Progenitor cell of endocrine pancreas (in vitro differentiated cells): Measurements from ENCODE around the gene ENTPD8. TPM values are rescaled to one million over a fixed set of nuclear protein-coding genes. Genes with fewer than 3 reads are reported as not detected.

Experiments
- DNase-seq: peaks from one replicate; pipeline ENCODE4 v3.0.0; 2021; ENCODE audit warnings: low spot score; ENCODE audit not compliant: unreplicated experiment
- H3K27ac Mint-ChIP-seq: 2 replicates; pipeline ENCODE4 v1.8.0; 2021; ENCODE audit warnings: mild to moderate bottlenecking, moderate library complexity, mixed read lengths
- H3K27me3 Mint-ChIP-seq: 2 replicates; pipeline ENCODE4 v1.8.0; 2021; ENCODE audit warnings: mixed read lengths
- H3K36me3 Mint-ChIP-seq: 2 replicates; pipeline ENCODE4 v1.8.0; 2022; ENCODE audit warnings: mixed read lengths; ENCODE audit not compliant: insufficient read depth
- H3K4me1 Mint-ChIP-seq: 2 replicates; pipeline ENCODE4 v1.8.0; 2021; ENCODE audit warnings: low read depth, mixed read lengths
- H3K4me3 Mint-ChIP-seq: 2 replicates; pipeline ENCODE4 v1.8.0; 2021; ENCODE audit warnings: low read depth, mild to moderate bottlenecking, moderate library complexity, mixed read lengths
- H3K9me3 Mint-ChIP-seq: 2 replicates; pipeline ENCODE4 v1.8.0; 2021; ENCODE audit warnings: low read depth, mixed read lengths
- total RNA-seq: library from RNA; stranded (reverse); gene quantifications from 2 replicates; pipeline ENCODE4 v1.2.1, GENCODE V29; 2021
- TF ChIP-seq, protein P1 (sequence below): fragments of 200-600 bp; sonication (generic); IDR thresholded peaks from one replicate; pipeline ENCODE4 v1.5.0; 2021; ENCODE audit warnings: antibody characterized with exemption, mild to moderate bottlenecking; ENCODE audit not compliant: unreplicated experiment

The ENTPD8 gene
- total RNA-seq, 1 donor from 2014 or later: 2.7 TPM

- no peak for DNase-seq
- H3K4me3 Mint-ChIP-seq: no peak overlapping the region
Observed at GRCh38 chr9:137455359-137455991, 14.3 kb upstream of the ENTPD8 start.

GRCh38 chr9:137454597-137455358, 13.6 kb upstream of the ENTPD8 start:
- Mint-ChIP-seq H3K4me3 (peak overlapping the region; percentile 49), H3K27ac (peak overlapping the region; percentile 20), H3K27me3 (no peaks in the 10 kb centered on the region), H3K36me3 (peaks cover 6% of the 10 kb centered on the region), H3K9me3 (no peaks in the 10 kb centered on the region), H3K4me1 (peaks cover 2% of the 10 kb centered on the region)
- TF ChIP-seq, protein P1, sequence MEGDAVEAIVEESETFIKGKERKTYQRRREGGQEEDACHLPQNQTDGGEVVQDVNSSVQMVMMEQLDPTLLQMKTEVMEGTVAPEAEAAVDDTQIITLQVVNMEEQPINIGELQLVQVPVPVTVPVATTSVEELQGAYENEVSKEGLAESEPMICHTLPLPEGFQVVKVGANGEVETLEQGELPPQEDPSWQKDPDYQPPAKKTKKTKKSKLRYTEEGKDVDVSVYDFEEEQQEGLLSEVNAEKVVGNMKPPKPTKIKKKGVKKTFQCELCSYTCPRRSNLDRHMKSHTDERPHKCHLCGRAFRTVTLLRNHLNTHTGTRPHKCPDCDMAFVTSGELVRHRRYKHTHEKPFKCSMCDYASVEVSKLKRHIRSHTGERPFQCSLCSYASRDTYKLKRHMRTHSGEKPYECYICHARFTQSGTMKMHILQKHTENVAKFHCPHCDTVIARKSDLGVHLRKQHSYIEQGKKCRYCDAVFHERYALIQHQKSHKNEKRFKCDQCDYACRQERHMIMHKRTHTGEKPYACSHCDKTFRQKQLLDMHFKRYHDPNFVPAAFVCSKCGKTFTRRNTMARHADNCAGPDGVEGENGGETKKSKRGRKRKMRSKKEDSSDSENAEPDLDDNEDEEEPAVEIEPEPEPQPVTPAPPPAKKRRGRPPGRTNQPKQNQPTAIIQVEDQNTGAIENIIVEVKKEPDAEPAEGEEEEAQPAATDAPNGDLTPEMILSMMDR: no peak
- DNase-seq: no peak

More at GRCh38 chr9:137455359-137455991, 14.3 kb upstream of the ENTPD8 start:
- H3K27me3 Mint-ChIP-seq: no peaks in the 10 kb centered on the region
- H3K9me3 Mint-ChIP-seq: no peaks in the 10 kb centered on the region
- peaks cover 6% of the 10 kb centered on the region for H3K36me3 Mint-ChIP-seq
- TF ChIP-seq, protein P1: no peak
- peaks cover 2% of the 10 kb centered on the region for H3K4me1 Mint-ChIP-seq
- H3K27ac Mint-ChIP-seq: no peak overlapping the region

DNA sequence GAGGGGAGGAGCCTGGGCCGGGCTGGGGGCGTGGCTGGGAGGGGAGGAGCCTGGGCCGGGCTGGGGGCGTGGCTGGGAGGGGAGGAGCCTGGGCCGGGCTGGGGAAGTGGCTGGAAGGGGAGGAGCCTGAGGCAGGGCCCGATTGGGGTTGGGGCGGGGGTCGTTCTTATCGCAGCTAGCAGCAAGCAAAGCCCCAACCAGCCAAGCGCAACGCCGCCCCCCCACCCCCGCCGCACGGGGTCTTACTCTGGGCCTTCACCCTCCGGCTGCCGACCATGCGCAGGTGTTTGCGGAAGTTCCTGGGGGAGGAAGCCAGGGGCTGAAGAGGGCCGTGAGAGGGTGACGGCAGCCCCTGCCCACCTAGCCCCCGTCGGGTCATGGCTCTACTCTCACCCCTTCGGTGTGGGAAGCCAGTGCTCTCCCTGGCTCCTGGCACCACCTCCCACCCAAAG, 13.0 kb upstream of the ENTPD8 start:
- H3K27me3 Mint-ChIP-seq: no peaks in the 10 kb centered on the region
- H3K36me3 Mint-ChIP-seq: peaks cover 6% of the 10 kb centered on the region
- H3K4me3 Mint-ChIP-seq: peak overlapping the region; percentile 49
- peak overlapping the region; percentile 20 for H3K27ac Mint-ChIP-seq
- no peaks in the 10 kb centered on the region for H3K9me3 Mint-ChIP-seq
- peaks cover 2% of the 10 kb centered on the region for H3K4me1 Mint-ChIP-seq
- no peak for DNase-seq
- TF ChIP-seq, protein P1: no peak

- TF ChIP-seq, protein P1: no peak
- Mint-ChIP-seq H3K36me3 (peaks cover 6% of the 10 kb centered on the region), H3K4me3 (no peak overlapping the region), H3K9me3 (no peaks in the 10 kb centered on the region), H3K27me3 (no peaks in the 10 kb centered on the region), H3K27ac (no peak overlapping the region), H3K4me1 (peaks cover 2% of the 10 kb centered on the region)
- no peak for DNase-seq
Observed at GRCh38 chr9:137453643-137454081, 12.5 kb upstream of the ENTPD8 start.

DNA sequence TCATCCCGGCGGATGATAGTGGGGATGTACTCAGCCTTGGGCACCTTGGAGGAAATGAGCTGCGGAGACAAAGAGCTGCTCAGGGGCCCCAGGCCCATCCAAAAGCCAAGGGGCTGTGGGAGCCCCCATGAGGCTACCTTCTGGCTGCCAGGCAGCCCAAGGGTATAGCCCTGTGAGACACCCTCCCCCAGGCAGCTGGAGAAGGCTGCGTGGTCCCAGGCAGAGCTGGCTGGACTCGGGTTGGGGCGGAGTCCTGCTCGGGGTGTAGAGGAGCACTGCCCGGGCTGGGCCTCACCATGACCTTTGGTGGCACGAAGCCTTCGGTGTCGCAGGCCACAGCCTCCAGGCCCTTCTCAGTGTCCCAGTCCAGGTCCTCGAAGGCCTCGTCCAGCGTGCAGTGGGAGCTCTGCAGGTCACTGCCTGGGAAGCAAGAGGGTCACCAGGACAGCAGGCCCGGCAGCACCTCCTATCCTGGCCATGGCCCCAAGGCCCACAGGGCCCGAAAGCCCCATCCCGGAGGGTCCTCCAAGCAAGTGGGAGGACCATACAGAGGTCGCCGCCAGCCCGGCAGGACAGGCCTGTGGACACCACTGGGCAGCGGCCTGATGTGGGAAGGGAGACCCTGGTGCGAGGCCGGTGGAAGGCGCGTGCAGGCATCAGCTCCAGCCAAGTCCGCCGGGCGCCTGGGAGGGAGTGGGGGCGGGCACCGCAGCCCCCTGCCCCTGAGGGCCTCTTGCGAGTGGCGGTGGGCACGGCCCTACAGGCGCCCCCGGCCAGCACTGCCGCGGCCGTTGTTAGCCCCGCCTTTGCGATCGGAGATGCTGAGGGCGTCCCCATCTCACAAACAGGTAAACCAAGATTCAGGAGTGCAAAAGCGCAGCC, 11.8 kb upstream of the ENTPD8 start:
- TF ChIP-seq, protein P1: no peak
- H3K27ac Mint-ChIP-seq: no peak overlapping the region
- peaks cover 2% of the 10 kb centered on the region for H3K4me1 Mint-ChIP-seq
- DNase-seq: no peak
- H3K4me3 Mint-ChIP-seq: no peak overlapping the region
- no peaks in the 10 kb centered on the region for H3K27me3 Mint-ChIP-seq
- H3K9me3 Mint-ChIP-seq: no peaks in the 10 kb centered on the region
- peaks cover 6% of the 10 kb centered on the region for H3K36me3 Mint-ChIP-seq
